ENCODE results near the gene MTM1.

Gene MTM1

DNA sequence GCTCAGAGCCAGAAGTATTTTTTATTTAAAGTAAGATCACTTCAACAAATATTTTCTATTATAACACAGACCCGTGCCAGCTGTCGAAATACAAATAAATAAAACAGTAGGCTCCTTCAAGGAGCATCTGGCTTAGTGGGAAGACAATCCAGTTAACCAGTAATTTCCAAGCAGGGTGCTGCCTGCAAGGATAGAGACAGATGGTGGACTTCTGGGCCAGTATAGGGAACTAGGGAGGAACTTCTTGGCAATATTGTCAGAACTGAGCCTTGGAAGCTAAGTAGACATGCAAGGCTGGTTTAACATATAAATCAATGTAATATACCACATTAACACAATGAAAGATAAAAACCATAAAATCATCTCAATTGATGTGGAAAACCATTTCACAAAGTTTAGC lies 107.8 kb downstream of the MTM1 start:
- H3K27ac ChIP-seq = no peak overlapping the region
- TF ChIP-seq CTCF (IDR thresholded peaks at IDR 0.05) = no peak
- H2AFZ ChIP-seq = no peak overlapping the region
- no peak overlapping the region for H3K4me3 ChIP-seq (ENCODE audit: low read depth, low read length)
- no peaks in the 10 kb centered on the region for H3K36me3 ChIP-seq (ENCODE audit: control insufficient read depth, insufficient read depth, low read length)
- H3K9ac ChIP-seq = no peak overlapping the region
- no peaks in the 10 kb centered on the region for H3K9me3 ChIP-seq (ENCODE audit: control insufficient read depth, low read length)
- H3K79me2 ChIP-seq = no peaks in the 10 kb centered on the region
- H3K4me2 ChIP-seq (ENCODE audit: low read length) = no peak overlapping the region
- H3K4me1 ChIP-seq = no peaks in the 10 kb centered on the region
- no peaks in the 10 kb centered on the region for H3K27me3 ChIP-seq (ENCODE audit: control insufficient read depth, insufficient read depth, low read length)

DNA sequence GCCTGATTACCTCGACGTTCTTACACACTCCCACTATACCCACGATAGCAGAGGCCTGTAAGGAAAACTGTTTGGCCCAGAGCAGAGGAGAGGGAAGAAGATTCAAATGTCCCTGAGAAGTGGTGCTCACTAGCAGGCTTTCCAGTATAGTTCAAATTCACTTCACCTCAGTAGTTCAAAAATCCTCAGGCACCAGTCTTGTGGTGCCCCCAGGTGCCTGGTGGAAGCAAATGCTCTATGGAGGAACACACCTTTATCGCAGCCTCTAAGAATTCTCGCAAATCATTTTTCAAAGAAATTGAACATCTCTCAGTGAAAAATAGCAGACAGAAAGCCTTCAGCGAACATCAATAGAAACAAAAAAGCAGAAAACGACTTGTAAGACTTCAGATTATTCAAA lies 112.6 kb downstream of the MTM1 start:
- H3K79me2 ChIP-seq = no peaks in the 10 kb centered on the region
- no peak overlapping the region for H3K4me2 ChIP-seq (ENCODE audit: low read length)
- no peak overlapping the region for H3K4me3 ChIP-seq (ENCODE audit: low read depth, low read length)
- H3K36me3 ChIP-seq (ENCODE audit: control insufficient read depth, insufficient read depth, low read length) = no peaks in the 10 kb centered on the region
- H3K9ac ChIP-seq = no peak overlapping the region
- no peak for TF ChIP-seq CTCF (IDR thresholded peaks at IDR 0.05)
- no peak overlapping the region for H2AFZ ChIP-seq
- no peaks in the 10 kb centered on the region for H3K9me3 ChIP-seq (ENCODE audit: control insufficient read depth, low read length)
- H3K27ac ChIP-seq = no peak overlapping the region
- no peaks in the 10 kb centered on the region for H3K27me3 ChIP-seq (ENCODE audit: control insufficient read depth, insufficient read depth, low read length)
- no peaks in the 10 kb centered on the region for H3K4me1 ChIP-seq

GRCh38 chrX:150683112-150683511 lies 114.7 kb downstream of the MTM1 start:
- Histone ChIP-seq H3K79me2 (no peaks in the 10 kb centered on the region), H3K4me1 (no peaks in the 10 kb centered on the region), H3K27ac (no peak overlapping the region), H3K27me3 (ENCODE audit: control insufficient read depth, insufficient read depth, low read length) (no peaks in the 10 kb centered on the region), H3K9me3 (ENCODE audit: control insufficient read depth, low read length) (no peaks in the 10 kb centered on the region), H3K9ac (no peak overlapping the region), H2AFZ (no peak overlapping the region), H3K4me3 (ENCODE audit: low read depth, low read length) (no peak overlapping the region), H3K4me2 (ENCODE audit: low read length) (no peak overlapping the region), H3K36me3 (ENCODE audit: control insufficient read depth, insufficient read depth, low read length) (no peaks in the 10 kb centered on the region)
- TF ChIP-seq CTCF (IDR thresholded peaks at IDR 0.05) = no peak

DNA sequence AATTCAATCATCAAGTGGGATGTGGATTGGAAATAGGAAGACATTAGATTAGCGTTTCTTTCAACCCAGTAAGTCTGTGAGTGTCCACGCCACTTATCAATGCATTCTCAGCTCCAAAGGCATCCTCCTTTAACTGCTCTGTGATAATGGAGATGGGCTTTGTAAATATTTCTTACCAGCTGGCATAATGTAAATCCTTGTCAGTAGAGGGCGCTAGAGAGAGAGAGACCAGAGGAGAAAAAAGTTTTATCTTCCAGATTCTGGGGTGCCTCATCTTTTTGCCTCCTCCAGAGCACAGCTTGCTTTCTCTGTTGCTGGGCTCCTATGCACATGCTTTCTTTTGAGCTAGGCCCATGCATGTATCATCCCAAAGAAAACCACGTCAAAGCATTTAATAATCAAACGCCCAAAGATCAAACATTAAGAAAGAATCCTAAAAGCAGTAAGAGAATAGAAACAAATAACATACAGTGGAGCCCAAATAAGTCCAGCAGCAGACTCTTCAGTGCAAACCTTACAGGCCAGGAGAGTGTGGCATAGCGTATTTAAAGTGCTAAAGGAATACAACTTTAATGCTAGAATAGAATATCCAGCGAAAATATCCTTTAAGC lies 115.2 kb downstream of the MTM1 start:
- no peak overlapping the region for H3K9ac ChIP-seq
- no peak overlapping the region for H3K27ac ChIP-seq
- no peak overlapping the region for H3K4me3 ChIP-seq (ENCODE audit: low read depth, low read length)
- H3K79me2 ChIP-seq = no peaks in the 10 kb centered on the region
- H3K36me3 ChIP-seq (ENCODE audit: control insufficient read depth, insufficient read depth, low read length) = no peaks in the 10 kb centered on the region
- H2AFZ ChIP-seq = no peak overlapping the region
- TF ChIP-seq CTCF (IDR thresholded peaks at IDR 0.05) = peak; percentile 16
- H3K4me1 ChIP-seq = no peaks in the 10 kb centered on the region
- H3K4me2 ChIP-seq (ENCODE audit: low read length) = no peak overlapping the region
- no peaks in the 10 kb centered on the region for H3K27me3 ChIP-seq (ENCODE audit: control insufficient read depth, insufficient read depth, low read length)
- no peaks in the 10 kb centered on the region for H3K9me3 ChIP-seq (ENCODE audit: control insufficient read depth, low read length)

GRCh38 chrX:150688911-150689451 lies 120.6 kb downstream of the MTM1 start:
- no peak overlapping the region for H3K27ac ChIP-seq
- H2AFZ ChIP-seq = no peak overlapping the region
- H3K4me1 ChIP-seq = no peaks in the 10 kb centered on the region
- TF ChIP-seq CTCF (IDR thresholded peaks at IDR 0.05) = no peak
- H3K4me2 ChIP-seq (ENCODE audit: low read length) = no peak overlapping the region
- H3K27me3 ChIP-seq (ENCODE audit: control insufficient read depth, insufficient read depth, low read length) = no peaks in the 10 kb centered on the region
- H3K36me3 ChIP-seq (ENCODE audit: control insufficient read depth, insufficient read depth, low read length) = no peaks in the 10 kb centered on the region
- no peaks in the 10 kb centered on the region for H3K79me2 ChIP-seq
- H3K9me3 ChIP-seq (ENCODE audit: control insufficient read depth, low read length) = no peaks in the 10 kb centered on the region
- H3K4me3 ChIP-seq (ENCODE audit: low read depth, low read length) = no peak overlapping the region
- H3K9ac ChIP-seq = no peak overlapping the region
